GM19035 (cell line): ENCODE results near the gene LGALS1.

ENCODE experiments used
- ATAC-seq: cut with Tn5 transposase; IDR thresholded peaks from one replicate; pipeline ENCODE4 v1.9.1; 2021; ENCODE audit not compliant: unreplicated experiment

Gene LGALS1

DNA sequence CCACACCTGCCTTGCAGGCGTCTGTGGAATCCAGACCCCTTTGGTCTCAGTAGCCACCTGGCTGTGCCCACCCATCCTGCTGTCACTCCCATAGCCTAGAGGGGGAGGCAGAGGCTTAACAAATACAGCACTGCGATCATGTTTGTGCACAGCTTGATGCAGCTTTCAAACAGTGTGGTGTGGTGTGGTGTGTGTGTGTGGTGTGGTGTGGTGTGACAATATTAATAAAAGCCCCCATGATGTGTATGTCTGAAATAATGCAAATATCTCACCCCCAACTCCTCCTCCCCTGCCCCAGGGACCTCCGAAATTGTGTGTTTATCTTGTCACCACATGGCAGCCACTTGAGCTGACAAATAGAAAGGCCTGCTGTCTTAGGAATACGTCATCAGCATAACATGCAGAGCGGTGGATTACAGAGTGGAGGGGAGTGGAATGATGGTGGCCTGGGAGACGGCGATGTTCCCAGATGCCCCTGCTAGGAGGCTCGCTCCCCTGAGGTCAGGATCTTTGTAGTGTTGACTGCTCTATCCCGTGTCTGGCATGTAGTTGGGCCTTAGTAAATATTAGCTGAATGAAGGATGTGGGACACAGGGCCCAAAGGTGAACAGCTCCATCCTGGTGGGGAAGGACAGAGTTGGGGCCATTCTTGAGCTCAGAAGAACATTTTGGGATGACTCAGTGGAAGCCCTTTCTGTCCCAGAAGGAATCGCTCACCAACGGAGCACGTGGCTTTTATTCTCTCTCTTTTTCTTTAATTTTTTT, 14.1 kb upstream of the LGALS1 start:
- ATAC-seq: no peak

DNA sequence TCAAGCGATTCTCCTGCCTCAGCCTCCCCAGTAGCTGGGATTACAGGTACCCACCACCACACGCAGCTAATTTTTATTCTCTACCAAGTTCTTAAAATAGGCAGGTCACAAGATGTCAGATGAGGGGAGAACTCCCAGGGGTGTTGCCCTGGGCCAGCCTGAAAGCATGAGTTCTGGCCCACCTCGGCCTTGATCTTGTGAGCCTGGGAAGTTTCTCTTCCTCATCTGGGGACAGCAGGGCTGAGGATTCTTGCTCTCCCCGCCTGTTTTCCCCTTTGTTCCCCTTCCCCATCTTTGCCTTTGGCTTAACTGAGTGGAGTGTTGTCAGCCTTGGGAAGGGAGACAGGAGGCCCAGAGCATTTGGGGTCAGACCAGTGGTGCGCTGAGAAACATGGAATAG, 13.4 kb upstream of the LGALS1 start:
- no peak for ATAC-seq

DNA sequence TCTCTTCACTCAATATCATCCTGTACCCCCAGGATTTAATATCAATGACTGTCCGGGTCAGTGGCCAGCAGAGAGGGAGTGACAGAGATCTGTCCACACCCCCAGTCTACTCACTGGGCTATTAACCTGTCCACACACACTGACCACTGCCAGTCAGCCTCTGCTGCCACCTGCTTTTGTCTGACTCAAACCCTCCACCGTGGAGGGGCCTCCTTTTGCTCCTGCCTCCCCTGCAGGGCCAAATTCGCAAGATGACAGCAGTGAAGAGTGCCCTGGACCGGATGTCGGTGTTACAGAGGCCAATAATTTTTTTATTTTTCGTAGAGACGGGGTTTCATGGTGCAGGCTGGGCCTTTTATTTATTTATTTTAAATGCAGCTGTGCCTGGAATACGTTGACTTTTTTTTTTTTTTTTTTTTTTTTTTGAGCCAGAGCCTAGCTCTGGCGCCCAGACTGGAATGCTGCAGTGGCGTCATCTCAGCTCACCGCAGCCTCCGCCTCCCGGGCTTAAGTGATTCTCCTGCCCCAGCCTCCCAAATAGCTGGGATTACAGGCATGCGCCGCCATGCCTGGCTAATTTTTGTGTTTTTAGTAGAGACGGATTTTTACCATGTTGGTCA, 11.8 kb upstream of the LGALS1 start:
- no peak for ATAC-seq

DNA sequence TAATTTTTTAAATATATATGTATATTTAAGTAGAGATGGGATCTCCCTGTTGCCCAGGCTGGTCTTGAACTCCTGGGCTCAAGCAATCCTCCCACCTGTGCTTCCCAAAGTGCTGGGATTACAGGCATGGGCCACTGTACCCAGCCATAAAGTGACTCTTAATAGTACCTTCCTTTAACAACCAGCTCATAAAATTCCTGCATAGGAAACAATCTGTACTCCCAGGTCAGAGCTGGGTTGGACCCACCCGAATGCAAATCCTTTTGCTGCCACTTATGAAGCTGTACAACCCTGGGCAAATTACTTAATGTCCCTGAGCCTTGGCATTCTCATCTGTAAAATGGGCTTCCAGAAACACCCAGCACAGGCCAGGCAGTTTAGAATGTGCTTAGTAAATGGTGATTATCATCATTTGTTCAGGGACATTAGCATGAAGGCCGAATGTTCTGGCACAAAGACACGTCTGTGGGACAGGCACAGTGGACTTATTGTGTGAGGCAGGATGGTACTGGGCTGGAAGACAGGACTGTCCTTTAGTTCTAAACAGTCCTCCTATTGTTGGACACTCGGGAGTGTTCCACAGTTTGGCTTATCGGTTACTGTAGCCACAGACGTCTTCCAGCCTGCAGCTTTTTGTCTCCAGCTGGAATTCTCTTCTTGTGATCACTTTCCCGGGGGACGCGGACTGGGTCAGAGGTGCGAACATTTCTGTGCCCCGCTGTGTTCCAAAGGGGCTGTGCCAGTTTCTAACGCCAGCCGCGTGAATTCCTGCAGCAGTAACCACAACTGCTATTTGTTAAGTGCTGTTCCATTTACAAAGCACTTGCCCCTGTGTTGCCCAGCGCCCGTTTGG, 11.0 kb upstream of the LGALS1 start:
- no peak for ATAC-seq

DNA sequence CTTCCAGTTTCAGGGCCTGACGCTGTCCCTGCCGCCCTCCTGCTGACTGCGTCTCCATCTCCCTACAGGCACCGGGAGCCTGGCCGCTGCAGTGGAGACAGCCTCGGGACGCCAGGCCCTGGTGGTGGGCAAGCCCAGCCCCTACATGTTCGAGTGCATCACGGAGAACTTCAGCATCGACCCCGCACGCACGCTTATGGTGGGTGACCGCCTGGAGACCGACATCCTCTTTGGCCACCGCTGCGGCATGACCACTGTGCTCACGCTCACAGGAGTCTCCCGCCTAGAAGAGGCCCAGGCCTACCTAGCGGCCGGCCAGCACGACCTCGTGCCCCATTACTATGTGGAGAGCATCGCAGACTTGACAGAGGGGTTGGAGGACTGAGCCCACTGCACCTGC, 9.9 kb upstream of the LGALS1 start:
- no peak for ATAC-seq

DNA sequence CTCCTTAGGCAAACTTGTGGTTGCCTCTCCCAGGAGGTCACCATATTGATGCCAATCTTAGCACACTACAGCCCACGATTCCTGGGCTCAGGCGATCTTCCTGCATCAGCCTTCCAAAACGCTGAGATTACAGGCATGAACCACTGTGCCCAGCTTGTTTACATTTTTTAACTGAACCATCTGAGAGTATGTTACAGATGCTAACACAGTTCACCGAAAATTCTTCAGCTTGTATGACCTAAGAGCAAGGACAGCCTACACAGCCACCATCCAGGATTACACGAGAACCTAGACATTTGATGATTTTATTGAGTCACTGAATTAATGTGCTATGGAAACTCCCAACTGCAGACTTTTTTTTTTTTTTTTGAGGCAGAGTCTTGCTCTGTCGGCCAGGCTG, 5.8 kb upstream of the LGALS1 start:
- ATAC-seq: no peak

DNA sequence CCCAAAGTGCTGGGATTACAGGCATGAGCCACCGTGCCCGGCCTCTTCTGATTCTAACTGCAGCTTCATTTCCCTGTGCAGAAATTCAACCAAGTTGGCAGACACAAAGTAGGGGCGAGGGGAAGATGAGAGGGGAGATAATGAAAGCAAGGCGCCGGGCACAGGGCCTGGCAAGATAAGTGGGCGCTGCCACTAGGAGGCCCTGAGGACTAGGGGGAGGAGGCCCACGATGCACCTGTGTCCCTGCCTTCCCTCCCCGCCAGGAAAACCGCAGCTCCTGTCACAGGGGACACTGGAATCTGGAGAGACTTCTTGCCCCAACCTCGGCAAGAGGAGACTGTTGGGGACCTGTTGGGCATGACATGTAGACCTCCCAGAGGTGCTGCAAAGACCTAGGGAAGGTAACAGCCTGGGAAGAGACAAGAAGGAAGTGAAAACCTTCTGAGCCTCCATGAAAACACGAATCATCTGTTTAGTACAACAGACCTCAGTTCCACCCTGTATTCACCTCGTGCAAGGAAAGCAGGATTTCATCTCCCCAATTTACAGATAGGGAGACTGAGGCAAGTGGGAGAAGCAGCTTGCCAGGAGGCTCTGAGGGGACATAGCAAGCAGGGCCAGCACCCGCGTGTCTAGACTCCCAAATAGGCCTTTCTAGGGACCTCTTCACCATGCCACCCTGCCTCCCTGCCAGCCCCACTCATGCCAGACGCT, 3.1 kb upstream of the LGALS1 start:
- no peak for ATAC-seq

DNA sequence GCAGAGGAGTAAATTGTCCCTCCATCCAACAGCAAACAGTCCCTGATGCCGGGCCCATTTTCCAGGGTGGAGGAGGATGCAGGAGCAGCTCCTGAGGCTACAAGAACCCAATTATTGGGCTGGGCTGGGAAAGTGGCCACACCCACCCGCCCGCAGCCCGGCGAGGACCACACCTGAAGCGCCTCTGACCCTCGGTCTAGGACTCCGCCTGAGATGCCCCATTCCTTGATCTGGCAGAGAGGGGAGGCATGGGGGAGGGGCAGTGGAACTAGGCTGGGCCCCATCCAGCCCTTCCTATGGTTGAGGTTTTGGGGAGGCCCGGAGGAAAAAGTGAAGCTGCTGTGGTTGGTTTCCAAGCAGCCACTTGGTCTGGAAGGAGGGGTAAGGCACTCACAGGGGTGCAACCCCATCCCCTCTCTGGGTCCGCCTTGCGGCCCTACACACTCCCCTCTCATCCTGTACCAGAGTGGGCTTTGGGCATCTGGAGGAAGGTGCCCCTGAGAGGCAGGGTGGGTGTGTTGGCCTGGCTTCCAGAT, 2.4 kb upstream of the LGALS1 start:
- ATAC-seq: no peak

DNA sequence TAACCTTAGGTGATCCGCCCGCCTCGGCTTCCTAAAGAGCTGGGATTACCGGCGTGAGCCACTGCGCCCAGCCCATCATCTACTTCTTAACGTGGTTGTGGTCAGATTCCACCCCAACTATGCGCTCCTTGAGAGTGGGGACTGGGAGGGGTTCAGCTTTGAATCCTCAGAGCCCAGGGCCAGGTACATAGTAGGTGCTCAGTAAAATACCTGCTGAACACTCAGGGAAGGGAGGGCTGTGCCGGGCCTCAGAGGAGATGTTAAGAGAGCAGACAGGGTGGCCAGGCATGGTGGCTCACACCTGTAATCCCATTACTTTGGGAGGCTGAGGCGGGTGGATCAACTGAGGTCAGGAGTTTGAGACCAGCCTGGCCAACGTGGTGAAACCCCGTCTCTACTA, 1.2 kb upstream of the LGALS1 start:
- ATAC-seq: no peak

DNA sequence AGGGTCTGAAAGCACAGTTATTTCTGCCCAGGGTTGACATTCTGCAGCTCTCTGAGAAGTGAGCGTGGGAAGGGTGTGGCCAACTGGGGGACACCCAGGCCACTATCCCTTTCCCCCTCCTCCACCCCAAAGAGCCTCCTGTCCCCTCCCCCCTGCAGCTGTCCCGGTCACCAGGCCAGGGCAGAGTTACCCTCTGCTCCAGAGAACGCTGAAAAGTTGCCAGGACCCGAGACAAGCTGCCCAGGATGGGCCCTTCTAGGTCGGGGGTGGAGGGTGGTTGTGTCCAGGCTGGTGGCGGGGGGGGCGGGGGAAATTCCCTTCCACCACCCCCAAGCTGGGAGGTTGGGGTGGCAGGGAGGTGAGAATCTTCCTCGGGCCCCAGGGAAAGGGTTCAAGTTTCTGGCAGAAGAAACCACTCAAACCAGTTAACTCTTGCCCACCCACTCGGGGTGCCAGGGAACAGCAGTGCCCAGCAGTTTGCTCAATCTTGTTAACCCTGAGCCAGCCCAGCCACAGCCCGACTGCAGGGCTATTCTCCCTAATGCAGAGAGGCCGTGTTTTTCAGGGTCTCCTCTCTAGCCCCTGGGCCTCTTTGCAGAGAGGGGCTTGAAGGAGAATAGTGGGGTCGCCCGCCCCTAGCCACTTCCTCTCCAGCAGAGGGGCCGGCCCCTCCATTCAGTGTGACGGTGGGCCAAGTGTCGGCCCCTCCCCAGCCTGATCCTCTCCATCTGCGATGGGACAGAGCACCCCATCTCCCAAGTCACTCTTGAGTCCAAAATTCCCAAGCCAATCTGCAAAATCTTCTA, 697 bp downstream of the LGALS1 start:
- no peak for ATAC-seq

DNA sequence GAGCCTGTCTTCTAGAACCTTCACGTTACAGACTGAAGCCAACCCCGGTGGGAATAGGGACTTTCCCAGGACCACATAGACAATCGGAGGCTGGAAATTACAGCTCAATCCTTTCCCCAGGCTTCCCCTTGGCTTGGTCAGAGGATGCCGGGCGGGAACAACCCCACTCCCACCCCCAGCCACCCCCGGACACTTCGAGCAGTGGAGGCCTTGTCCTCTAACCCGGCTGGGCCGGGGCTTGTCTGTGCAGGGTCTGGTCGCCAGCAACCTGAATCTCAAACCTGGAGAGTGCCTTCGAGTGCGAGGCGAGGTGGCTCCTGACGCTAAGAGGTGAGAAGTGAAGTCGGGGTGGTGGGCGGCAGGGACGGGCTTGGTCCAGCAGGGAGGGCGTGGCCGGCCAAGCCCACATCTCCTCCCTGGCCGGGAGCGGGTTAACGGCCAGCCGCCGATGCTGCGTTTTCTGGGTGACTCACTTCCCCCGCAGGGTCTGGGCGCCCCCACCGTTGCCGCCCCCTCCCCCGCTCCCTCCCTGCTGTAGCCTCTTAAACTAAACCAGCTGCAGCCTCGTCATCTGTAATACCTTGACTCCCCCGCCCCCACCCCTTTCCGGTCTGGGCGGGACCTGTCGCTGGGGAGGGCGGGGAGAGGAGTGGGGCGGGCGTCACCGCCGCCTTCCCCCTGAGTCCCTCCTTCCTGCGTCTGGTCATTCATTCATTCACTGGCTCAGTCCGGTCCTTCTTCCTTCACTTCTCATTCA, 1.5 kb downstream of the LGALS1 start:
- ATAC-seq: peak; percentile 50

DNA sequence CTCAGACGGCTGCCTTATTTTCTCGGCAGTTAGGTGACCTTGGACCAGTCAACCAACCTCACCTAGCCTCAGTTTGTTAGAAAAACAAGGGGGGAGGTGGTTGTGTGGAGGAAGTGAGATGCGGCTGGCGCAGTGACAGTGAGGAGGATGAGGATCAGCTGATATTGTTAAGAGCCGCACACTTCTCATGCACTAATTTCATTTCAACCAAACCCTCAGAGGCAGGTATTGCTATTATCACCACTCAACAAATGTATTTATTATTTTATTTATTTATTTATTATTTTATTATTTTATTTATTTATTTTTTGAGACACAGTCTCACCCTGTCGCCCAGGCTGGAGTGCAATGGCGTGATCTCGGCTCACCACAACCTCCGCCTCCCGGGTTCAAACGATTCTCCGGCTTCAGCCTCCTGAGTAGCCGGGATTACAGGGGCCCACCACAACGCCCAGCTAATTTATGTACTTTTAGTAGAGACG, 2.1 kb downstream of the LGALS1 start:
- peak; percentile 10 for ATAC-seq

DNA sequence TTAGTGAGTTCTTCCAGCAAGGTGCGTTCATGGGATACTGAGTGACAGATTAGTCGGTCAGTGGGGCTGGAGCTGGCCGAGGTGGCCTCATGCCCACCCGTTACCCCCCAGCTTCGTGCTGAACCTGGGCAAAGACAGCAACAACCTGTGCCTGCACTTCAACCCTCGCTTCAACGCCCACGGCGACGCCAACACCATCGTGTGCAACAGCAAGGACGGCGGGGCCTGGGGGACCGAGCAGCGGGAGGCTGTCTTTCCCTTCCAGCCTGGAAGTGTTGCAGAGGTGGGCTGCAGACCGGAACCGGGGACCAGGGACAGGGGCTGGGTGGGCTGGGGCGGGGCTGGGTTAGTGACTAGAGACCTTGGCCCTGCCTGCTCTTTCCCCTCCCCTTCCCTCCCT, 2.9 kb downstream of the LGALS1 start:
- no peak for ATAC-seq

DNA sequence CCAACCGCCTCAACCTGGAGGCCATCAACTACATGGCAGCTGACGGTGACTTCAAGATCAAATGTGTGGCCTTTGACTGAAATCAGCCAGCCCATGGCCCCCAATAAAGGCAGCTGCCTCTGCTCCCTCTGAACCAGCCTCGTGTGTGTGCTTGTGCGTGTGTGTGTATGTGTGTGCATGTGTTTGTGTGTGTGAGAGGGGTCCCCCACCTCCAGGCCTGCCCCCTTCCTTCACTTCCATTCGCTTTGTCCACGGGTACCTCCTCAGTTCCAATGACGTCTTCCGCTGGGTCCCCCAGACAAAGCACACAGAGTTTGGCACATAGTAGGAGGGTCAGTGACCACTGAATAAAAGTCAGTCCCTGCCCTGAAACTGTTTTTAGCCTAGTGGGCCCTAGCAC, 4.2 kb downstream of the LGALS1 start:
- ATAC-seq: no peak

DNA sequence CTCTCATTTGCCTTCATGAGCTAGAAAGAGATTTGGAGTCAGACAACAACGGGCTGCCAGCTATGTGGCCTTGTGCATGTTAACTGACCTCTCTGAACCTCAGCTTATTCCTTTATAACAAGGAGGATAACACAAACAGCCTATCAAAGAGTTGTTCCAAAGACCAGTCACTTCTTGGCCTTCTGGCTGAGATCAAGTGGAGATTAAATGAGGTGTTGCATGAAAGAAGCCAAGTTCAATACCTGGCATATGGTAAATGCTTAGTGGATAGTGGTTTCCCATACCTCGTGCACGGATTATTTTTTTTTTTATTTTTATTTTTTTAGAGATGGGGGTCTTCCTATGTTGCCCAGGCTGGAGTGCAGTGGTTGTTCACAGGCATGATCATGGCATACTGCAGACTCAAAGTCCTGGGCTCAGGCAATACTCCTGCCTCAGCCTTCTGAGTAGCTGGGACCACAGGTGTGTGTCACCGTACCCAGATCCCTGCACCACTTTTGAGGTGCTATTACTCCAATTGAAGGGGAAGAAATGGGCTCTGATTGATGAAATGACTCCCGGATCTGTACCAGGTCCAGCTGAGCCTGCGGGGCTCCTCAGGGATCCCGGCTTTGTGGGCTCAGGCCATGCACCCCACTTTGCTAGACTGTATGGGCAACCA, 4.9 kb downstream of the LGALS1 start:
- ATAC-seq: no peak

DNA sequence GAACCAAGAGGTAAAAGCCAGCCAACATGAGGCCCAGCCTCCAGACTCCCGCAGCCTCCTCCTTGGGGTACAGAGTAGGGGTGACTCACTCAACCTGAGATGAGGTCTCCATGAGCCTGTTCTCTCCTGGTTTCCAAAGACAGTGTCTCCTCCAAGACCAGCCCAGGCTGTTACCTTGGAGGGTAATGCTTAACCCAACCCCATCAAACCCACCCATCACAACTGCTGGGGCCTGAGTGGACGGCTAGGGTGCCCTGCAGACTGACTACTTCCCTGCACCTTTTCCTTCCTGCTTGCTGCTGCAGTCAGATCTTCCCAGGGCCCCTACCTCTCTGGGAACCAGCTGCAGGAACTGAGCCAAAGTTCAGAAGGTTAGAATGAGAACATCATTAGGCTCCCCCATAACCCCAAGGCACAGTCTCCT, 5.6 kb downstream of the LGALS1 start:
- ATAC-seq: no peak

DNA sequence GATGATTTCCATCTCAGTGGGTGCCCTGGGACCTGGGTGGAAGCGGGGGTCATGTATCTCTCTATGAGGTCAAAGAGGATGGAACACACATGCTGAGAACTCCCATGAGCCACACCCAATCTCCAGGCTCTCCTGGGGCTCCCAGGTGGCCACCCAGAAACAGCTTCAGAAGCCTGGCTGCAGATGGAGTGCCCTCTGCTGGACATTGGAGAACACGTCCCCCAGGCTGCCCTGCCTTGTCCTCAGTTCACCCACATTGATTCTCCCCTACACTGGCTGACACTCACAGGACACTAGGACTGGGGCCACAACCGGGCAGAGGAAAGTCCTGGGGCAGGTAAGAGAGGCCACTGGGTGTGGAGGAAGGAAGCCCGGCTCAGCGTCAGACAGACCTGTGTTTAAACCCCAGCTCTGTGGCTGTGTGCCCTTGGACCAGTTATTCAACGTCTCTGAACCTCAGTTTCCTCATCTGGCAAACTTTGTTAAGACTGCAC, 6.2 kb downstream of the LGALS1 start:
- no peak for ATAC-seq

DNA sequence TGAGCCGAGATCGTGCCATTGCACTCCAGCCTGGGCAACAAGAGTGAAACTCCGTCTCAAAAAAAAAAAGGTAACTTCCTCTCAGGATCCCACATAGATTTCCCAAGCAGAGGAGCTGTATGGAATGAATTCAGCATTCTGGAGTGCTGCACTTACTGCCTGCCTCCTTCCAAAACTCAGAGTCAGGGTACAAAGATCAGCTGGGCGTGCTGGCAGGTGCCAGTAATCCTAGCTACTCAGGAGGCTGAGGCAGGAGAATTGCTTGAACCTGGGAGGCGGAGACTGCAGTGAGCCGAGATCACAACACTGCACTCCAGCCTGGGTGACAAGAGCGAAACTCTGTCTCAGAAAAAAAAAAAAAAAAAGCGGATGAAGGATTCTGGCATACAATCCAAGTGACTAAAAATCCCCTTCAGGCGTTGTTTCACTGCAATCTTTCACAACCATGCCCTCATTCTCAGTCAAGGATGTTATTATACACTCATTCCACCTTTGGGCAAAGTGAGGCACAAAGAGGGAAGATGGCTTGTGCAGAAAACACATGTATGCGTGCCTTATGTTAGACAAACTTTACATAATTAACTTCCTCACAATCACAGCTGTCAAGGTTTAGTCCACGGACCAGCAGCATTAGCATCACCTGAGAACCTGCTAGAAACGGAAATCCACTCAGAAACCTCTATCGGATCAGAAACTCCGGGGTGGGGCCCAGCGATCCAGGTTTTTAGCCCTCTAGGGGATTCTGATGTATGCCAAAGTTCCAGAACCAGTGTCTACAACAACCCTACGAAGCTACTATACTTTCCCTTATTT, 9.6 kb downstream of the LGALS1 start:
- no peak for ATAC-seq
